ENCODE measurements around the gene ITIH4. TPM values are rescaled to one million over a fixed set of nuclear protein-coding genes. Genes with fewer than 3 reads are reported as not detected.

ITIH4 gene
- total RNA-seq, result 2.1 TPM

DNA sequence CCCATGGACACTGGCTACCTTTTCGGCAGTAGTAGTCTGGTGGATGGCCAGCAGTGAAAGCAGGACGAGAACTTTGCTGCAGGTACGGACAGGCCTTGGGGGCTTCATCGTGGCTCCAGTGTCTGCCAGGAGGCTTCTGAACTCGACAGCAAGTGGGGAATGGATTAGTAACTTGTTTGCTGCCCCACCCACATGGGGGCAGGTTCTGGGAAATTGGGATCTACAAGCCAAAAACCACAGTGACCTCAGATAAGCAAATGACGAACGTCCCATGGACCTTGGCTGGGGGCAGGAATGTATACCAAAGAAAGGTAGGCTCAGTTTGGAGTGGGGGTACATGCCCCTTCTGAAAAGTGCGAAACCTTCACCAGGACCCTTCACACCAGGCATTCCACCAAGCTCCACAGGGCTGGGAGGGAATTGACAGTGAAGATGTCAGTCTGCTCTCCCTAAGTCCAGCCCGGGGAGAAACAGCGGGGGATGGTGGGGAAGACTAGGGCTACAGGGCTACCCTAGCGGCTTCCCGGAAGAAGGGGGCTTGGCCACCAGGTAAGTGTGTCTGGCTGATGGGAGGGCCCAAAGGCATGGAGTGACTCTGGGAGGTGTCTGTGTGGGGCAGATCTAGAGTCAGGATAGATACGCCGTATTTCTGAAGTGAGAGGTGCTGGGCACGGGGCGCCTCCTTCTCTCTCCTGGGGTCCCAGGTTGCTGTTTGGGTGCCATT lies at the start of gene ITIH4:
TSS of gene ITIH4 (minus strand) at position 138 of the 724 bp plus-strand sequence. CDS start at position 108, 30 bp downstream.
- ATAC-seq, result no peak

DNA sequence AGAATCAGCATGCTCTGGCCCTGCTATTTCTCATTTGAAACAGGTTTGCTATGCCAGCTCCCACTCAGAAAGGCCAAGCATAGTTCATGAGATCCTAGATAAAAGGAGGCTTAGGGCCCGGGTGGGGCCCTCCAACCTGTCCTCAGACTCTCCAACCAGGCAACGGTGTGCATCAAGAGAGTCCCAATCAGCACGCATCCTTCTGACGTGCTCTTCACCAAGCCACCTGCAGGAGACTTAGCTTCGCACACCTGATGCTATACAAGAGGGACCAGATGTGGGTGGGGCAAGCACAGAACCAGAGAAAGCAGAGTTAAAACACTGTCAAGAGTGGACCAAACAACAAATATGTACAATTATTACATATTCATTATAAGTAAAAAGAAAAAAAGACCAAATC lies 49.6 kb upstream of the ITIH4 start:
- ATAC-seq, result no peak

DNA sequence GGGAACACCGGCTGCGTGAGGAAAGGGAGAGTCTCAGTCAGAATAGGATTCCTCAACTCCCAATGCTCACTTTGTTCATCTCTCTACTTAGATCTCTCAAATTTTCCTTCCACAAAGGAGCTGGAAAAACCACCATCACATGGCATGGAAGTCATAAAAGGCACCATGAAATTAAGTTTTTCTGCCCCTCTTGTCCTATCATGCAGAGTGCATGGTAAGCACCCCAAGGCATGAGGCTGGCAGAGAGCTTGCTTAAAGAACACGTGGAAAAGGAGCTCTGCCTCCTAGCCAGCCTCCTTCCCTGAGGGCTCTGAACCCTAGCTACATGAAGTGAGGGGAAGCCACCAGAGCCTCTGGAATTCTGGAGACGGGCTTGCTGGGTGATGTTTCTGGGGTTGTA lies 49.1 kb upstream of the ITIH4 start:
- ATAC-seq, result no peak

GRCh38 chr3:52879090-52879489 lies 48.6 kb upstream of the ITIH4 start:
- ATAC-seq, result no peak

DNA sequence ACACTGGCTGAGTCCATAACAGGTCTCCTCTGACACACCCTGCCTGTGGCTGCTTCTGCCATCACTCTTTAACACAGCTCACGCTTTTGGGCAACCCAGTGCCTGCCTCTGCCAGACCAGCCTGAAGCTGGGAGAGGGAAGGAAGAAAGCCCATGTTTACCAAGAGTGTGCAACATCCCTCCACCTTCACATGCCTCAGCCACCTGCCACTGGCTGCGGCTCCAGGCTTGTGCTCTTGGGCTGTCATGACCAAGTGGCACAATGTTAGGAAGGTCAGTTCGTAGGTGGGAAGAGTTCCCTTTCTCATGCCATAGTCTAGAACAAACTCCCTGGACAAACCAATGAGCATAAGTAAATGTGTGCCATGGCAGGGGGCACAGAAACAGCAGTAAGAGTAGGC lies 46.6 kb upstream of the ITIH4 start:
- no peak for ATAC-seq

GRCh38 chr3:52874864-52875587 lies 44.6 kb upstream of the ITIH4 start:
- ATAC-seq, result no peak

- no peak for ATAC-seq
These were observed 43.8 kb upstream of the ITIH4 start for GRCh38 chr3:52874160-52874701.

- ATAC-seq, result peak; percentile 13
These were observed 43.1 kb upstream of the ITIH4 start for GRCh38 chr3:52873433-52874159.

DNA sequence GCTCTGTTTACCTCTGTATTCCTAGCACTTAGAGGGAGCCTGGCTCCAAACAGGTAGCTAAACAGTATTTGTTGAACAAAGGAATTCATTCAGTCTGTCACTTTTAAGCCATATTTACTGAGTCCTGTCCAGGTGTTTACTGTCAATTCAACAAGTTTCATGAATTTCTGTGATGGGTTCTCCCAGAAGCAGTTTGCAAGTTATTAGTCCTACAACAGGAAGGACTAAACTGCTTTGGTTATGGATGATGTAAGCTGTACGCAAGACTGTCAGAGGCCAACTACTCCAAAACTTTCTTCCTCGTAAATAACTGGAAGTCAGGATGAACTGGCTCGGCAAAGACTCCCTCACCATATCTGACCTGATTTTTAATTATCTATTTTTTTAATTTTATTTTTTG lies 41.8 kb upstream of the ITIH4 start:
- no peak for ATAC-seq

DNA sequence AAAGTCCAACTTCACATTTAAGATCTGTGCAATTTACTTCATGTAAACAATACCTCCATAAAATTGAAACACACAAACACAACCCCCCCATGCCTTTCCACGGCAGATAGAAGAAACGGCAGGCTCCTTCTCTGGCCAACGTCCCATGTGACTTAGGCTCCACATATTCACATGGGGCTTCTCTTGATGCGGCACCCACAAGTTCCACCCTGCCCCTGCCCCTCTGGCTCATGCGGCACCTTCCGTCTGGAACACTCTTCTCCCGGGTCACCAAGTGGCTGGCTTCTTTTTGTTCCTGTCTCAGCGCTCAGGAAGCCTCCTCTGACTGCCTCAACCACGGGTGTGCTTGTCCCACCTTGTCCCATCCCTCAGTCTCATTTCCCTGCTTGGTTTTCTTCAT lies 41.3 kb upstream of the ITIH4 start:
- ATAC-seq, result no peak

GRCh38 chr3:52870471-52870870 lies 40.0 kb upstream of the ITIH4 start:
- no peak for ATAC-seq

GRCh38 chr3:52866427-52866826 lies 36.0 kb upstream of the ITIH4 start:
- ATAC-seq, result peak; percentile 88

- no peak for ATAC-seq
These were observed 35.5 kb upstream of the ITIH4 start for GRCh38 chr3:52865994-52866393.

GRCh38 chr3:52860424-52860768 lies 29.9 kb upstream of the ITIH4 start:
- no peak for ATAC-seq

GRCh38 chr3:52859686-52860423 lies 29.4 kb upstream of the ITIH4 start:
- ATAC-seq, result no peak

DNA sequence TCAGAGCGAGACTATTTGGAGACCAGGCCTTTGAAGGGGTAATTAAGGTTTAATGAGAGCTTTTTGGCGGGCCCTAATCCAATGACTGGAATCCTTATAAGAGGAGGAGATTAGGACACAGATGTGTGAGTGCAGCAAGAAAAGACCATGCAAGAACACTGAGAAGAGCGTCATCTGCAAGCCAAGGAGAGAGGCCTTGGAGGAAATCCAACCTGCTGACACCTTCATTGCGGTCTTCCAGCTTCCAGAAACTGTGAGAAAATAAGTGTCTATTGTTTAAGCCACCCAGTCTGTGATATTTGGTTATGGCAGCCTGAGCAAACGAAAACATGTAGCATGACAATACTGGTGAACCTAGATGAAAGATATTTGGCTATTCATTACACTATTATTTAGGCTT lies 27.4 kb upstream of the ITIH4 start:
- no peak for ATAC-seq

DNA sequence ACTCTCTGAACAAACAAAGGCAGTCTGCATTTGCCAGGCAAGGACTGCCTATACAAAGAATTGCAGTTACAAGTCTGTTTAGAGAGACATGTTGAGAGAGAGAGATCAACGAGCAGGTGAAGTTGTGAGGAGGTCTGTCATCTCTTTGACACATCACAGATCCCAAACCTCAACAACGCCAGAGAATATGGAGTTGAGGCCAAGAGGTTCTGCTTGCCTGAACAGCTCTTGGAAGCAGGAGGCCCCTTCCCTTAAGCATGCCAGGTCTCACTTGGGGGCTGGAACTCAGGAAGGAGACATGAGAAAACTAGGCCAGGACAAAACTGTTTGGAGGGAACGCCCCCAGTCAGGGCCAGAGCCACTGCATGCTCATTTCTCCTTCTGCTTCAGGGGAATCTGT lies 26.7 kb upstream of the ITIH4 start:
- ATAC-seq, result no peak

DNA sequence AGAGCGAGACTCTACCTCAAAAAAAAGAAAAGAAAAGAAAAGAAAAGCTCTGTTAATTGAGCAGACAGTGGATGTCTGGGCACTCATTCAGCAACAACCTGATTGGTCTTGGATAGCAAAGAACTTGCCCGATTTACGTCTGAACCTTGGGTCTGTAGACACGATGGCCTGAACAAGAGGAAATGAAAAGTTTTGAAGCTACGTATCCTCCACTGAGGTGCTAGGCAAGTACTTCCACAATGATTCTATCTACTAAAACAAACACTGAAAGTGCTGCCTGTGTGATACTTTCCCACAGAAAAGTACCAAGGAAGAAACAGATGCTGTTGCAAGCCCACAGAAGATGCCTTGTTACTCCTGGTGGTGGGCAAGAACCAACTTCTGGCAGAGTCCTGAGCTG lies 26.2 kb upstream of the ITIH4 start:
- ATAC-seq, result no peak

- no peak for ATAC-seq
These were observed 23.5 kb upstream of the ITIH4 start for GRCh38 chr3:52854013-52854412.

DNA sequence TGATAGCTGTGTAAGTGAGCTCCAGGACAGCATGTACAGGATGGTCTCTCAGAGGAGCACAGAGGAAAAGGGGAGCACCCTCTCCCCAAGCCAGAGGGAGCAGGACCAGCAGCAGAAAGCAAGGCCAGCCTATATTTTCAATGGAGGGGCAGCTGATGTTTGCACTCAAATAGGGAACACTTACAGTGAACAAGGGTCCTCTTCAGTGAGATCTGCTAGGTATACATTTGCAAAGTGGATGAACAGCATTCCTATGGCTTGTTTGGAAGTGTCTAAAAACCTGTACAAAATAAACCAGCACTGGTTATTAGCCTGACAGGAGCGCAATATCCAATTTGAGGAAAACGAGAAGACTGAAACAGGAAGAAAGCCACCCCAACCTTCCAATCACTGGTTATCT lies 21.9 kb upstream of the ITIH4 start:
- no peak for ATAC-seq

- ATAC-seq, result peak; percentile 68
These were observed 20.9 kb upstream of the ITIH4 start for GRCh38 chr3:52851348-52851747.

- no peak for ATAC-seq
These were observed 19.2 kb upstream of the ITIH4 start for GRCh38 chr3:52849656-52850055.

- no peak for ATAC-seq
These were observed 18.1 kb upstream of the ITIH4 start for GRCh38 chr3:52848617-52849016.
